Measurements from ENCODE around the gene OR10A4. TPM values are rescaled to one million over a fixed set of nuclear protein-coding genes. Genes with fewer than 3 reads are reported as not detected.
A peak's percentile ranks its signal among the peaks of the same experiment; 100 is the strongest.

Gene OR10A4
- total RNA-seq, 1 donor from 2014 or later, result not detected

- no peak for DNase-seq (ENCODE audit: low spot score)
- intact Hi-C loops (cut with micrococcal nuclease), result no loop called here
- Mint-ChIP-seq H3K27ac (no peak overlapping the region), H3K4me1 (ENCODE audit: low read depth) (no peaks in the 10 kb centered on the region), H3K27me3 (ENCODE audit: insufficient read depth) (peaks cover 2% of the 10 kb centered on the region), H3K36me3 (ENCODE audit: low read depth) (no peaks in the 10 kb centered on the region), H3K9me3 (no peaks in the 10 kb centered on the region), H3K4me3 (no peak overlapping the region)
These were observed 35.5 kb downstream of the OR10A4 start for GRCh38 chr11:6911948-6912347.

- H3K36me3 Mint-ChIP-seq (ENCODE audit: low read depth), result peaks cover 2% of the 10 kb centered on the region
- no peaks in the 10 kb centered on the region for H3K4me1 Mint-ChIP-seq (ENCODE audit: low read depth)
- DNase-seq (ENCODE audit: low spot score), result no peak
- peaks cover 9% of the 10 kb centered on the region for H3K27me3 Mint-ChIP-seq (ENCODE audit: insufficient read depth)
- H3K27ac Mint-ChIP-seq, result no peak overlapping the region
- intact Hi-C loops (cut with micrococcal nuclease), result loop anchor here (10.0 kb wide), 1 partner anchor 595 kb away; the partner anchor contains the start of gene PPFIBP2
- H3K4me3 Mint-ChIP-seq, result no peak overlapping the region
- peaks cover 6% of the 10 kb centered on the region for H3K9me3 Mint-ChIP-seq
These were observed 43.3 kb downstream of the OR10A4 start for GRCh38 chr11:6919698-6920097.

- H3K36me3 Mint-ChIP-seq (ENCODE audit: low read depth), result peaks cover 2% of the 10 kb centered on the region
- intact Hi-C loops (cut with micrococcal nuclease), result loop anchor here (10.0 kb wide), 1 partner anchor 594 kb away; the partner anchor contains the start of gene PPFIBP2
- H3K27me3 Mint-ChIP-seq (ENCODE audit: insufficient read depth), result peaks cover 12% of the 10 kb centered on the region
- H3K27ac Mint-ChIP-seq, result no peak within 1 kb of the TSS
- H3K4me3 Mint-ChIP-seq, result no peak within 1 kb of the TSS
- peaks cover 3% of the 10 kb centered on the region for H3K4me1 Mint-ChIP-seq (ENCODE audit: low read depth)
- no peak for DNase-seq (ENCODE audit: low spot score)
- peaks cover 6% of the 10 kb centered on the region for H3K9me3 Mint-ChIP-seq
These were observed 44.3 kb downstream of the OR10A4 start, which contains the start of gene OR2D3 for GRCh38 chr11:6920702-6921101. OR2D3 (plus strand) TSS chr11:6921002; CDS start chr11:6921002, 0 bp downstream.

GRCh38 chr11:6925007-6925577, 48.7 kb downstream of the OR10A4 start:
- Mint-ChIP-seq H3K4me1 (ENCODE audit: low read depth) (peaks cover 23% of the 10 kb centered on the region), H3K36me3 (ENCODE audit: low read depth) (peaks cover 4% of the 10 kb centered on the region), H3K4me3 (peak overlapping the region; percentile 86), H3K9me3 (peaks cover 3% of the 10 kb centered on the region), H3K27me3 (ENCODE audit: insufficient read depth) (peaks cover 26% of the 10 kb centered on the region), H3K27ac (no peak overlapping the region)
- no peak for DNase-seq (ENCODE audit: low spot score)
- intact Hi-C loops (cut with micrococcal nuclease), result loop anchor here (5.0 to 10.0 kb wide), 2 partner anchors 183 to 590 kb away; partner anchors contain the start of gene PPFIBP2

- no peak for DNase-seq (ENCODE audit: low spot score)
- H3K9me3 Mint-ChIP-seq, result peaks cover 3% of the 10 kb centered on the region
- H3K4me3 Mint-ChIP-seq, result peak overlapping the region; percentile 86
- H3K36me3 Mint-ChIP-seq (ENCODE audit: low read depth), result peaks cover 4% of the 10 kb centered on the region
- peaks cover 28% of the 10 kb centered on the region for H3K27me3 Mint-ChIP-seq (ENCODE audit: insufficient read depth)
- peaks cover 23% of the 10 kb centered on the region for H3K4me1 Mint-ChIP-seq (ENCODE audit: low read depth)
- peak overlapping the region; percentile 46 for H3K27ac Mint-ChIP-seq
- intact Hi-C loops (cut with micrococcal nuclease), result loop anchor here (5.0 to 10.0 kb wide), 2 partner anchors 183 to 589 kb away; partner anchors contain the start of gene PPFIBP2
These were observed 49.3 kb downstream of the OR10A4 start for GRCh38 chr11:6925636-6926207.

- Mint-ChIP-seq H3K4me3 (peak within 1 kb of the TSS; percentile 86), H3K4me1 (ENCODE audit: low read depth) (peaks cover 23% of the 10 kb centered on the region), H3K27ac (peak within 1 kb of the TSS; percentile 46), H3K36me3 (ENCODE audit: low read depth) (peaks cover 3% of the 10 kb centered on the region), H3K27me3 (ENCODE audit: insufficient read depth) (peaks cover 28% of the 10 kb centered on the region), H3K9me3 (peaks cover 3% of the 10 kb centered on the region)
- intact Hi-C loops (cut with micrococcal nuclease), result loop anchor here (5.0 to 10.0 kb wide), 2 partner anchors 184 to 588 kb away; partner anchors contain the start of gene PPFIBP2
- DNase-seq (ENCODE audit: low spot score), result peak; percentile 33
These were observed 50.0 kb downstream of the OR10A4 start, which contains the start of gene ZNF215 for GRCh38 chr11:6926208-6927029. ZNF215 (plus strand) TSS chr11:6926426; CDS start chr11:6932273, 5,847 bp downstream.

GRCh38 chr11:6927030-6927617, 50.7 kb downstream of the OR10A4 start:
- Mint-ChIP-seq H3K27ac (peak overlapping the region; percentile 37), H3K4me1 (ENCODE audit: low read depth) (peaks cover 26% of the 10 kb centered on the region), H3K9me3 (peaks cover 3% of the 10 kb centered on the region), H3K36me3 (ENCODE audit: low read depth) (peaks cover 3% of the 10 kb centered on the region), H3K27me3 (ENCODE audit: insufficient read depth) (peaks cover 26% of the 10 kb centered on the region), H3K4me3 (peak overlapping the region; percentile 86)
- no peak for DNase-seq (ENCODE audit: low spot score)
- intact Hi-C loops (cut with micrococcal nuclease), result loop anchor here (5.0 to 10.0 kb wide), 2 partner anchors 185 to 588 kb away; partner anchors contain the start of gene PPFIBP2

Other genes starting within 250 kb of the OR10A4 start
- 0.24 and 0.39 TPM in 2 replicates for gene DCHS1, start 220.8 kb upstream of the OR10A4 start, total RNA-seq
- 121 and 132 TPM in 2 replicates for gene MRPL17, start 193.3 kb upstream of the OR10A4 start, total RNA-seq
- 0.23 and 0.47 TPM in 2 replicates for gene OR2AG2, start 104.6 kb upstream of the OR10A4 start, total RNA-seq
- gene OR2AG1, start 93.6 kb upstream of the OR10A4 start, total RNA-seq, result not detected in 2 replicates
- 0.31 and 0.47 TPM in 2 replicates for gene OR6A2, start 76.9 kb upstream of the OR10A4 start, total RNA-seq
- gene OR10A5, start 30.9 kb upstream of the OR10A4 start, total RNA-seq, result not detected in 2 replicates
- not detected in 2 replicates for gene OR10A2, start 13.6 kb upstream of the OR10A4 start, total RNA-seq
- 0.34 and 0.56 TPM in 2 replicates for gene OR2D2, start 15.9 kb downstream of the OR10A4 start, total RNA-seq
- not detected in 2 replicates for gene OR2D3, start 44.4 kb downstream of the OR10A4 start, total RNA-seq
- gene ZNF215, start 49.8 kb downstream of the OR10A4 start, total RNA-seq, result 1.8 and 2.1 TPM in 2 replicates
- not detected in 2 replicates for gene ZNF214, start 143.7 kb downstream of the OR10A4 start, total RNA-seq
- gene NLRP14, start 143.9 kb downstream of the OR10A4 start, total RNA-seq, result 0.05 and 0.10 TPM in 2 replicates
- not detected in 2 replicates for gene RBMXL2, start 212.4 kb downstream of the OR10A4 start, total RNA-seq